HG03159 (cell line): ENCODE data around the gene LIN28A.

Experiments used
- ATAC-seq: cut with Tn5 transposase; IDR thresholded peaks from one replicate; pipeline ENCODE4 v1.9.1; 2021; ENCODE audit warnings: mild to moderate bottlenecking, moderate library complexity; ENCODE audit not compliant: unreplicated experiment

LIN28A gene

DNA sequence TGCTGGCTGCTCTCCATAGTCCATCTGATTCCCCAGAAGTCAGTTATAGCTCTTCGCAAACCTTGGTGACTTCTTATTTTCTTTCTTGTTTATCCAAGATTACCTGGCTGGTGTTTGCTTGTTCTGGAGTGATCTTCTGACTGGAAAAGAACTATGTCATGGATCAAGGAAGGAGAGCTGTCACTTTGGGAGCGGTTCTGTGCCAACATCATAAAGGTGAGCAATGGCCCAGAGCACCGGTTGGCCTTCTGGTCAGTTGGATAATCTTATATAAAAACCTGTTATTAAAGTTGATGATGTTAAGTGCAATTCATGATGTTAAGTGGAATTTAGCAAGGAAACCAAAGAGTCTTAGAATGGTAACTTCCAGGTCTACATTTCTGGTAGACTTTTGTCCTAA, 22.2 kb downstream of the LIN28A start:
- no peak for ATAC-seq

DNA sequence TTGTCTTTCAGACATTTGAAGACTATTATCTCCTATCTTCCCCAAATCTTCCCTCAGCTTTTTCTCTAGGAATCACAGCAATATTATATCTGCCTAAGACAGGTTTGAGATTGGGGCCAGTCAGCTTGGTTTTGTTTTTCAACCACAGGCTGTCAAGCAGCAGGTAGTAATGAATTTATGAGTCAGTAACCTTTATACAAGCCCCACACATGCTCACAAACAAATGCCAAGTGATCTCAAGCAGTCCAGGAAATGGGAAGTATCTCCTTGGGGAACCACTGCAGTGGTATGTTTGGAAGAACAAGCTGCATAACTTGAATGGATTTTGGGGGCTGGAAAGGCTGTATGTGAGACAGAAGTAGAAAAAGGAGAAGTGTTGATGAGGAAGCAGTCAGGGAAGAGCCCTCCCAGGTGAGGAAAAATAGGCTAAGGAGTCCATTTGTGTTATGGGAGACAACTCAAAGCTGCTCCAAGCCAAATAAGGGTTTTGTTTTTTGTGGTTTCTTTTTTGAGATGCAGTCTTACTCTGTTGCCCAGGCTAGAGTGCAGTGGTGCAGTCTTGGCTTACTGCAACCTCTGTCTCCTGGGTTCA, 23.6 kb downstream of the LIN28A start:
- ATAC-seq = no peak

DNA sequence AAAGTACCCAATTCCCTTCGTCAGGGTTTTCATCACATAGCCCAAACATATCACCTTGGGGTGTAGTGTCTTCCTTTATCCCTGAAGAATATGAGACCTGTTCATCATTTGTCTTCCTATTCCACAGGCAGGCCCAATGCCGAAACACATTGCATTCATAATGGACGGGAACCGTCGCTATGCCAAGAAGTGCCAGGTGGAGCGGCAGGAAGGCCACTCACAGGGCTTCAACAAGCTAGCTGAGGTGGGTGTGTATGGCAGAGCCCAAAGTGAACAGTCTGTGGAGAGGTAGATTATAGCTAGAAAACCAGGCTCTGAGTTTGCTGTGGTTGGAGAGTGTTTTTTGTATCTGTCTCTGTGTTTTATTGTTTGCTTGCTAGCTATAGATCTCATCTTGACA, 27.4 kb downstream of the LIN28A start:
- no peak for ATAC-seq

DNA sequence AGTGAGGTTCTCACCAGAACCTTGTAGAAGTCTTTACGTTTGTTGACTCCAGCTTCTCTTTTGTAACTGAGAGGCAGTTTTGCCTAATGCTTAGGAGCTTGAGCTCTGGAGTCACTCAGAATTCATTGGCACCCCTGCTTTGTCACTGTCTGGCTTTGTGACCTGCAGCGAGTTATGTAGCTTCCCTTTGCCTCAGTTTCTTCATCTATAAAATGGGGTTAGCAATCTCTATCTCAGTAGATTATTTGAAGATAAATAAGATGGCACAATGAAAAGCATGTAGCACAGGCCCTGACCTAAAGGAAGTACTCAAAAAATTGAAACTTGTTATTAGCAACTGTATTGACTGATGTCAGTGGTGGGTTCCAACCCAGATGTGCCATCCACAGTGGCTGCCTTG, 29.6 kb downstream of the LIN28A start:
- ATAC-seq = no peak

DNA sequence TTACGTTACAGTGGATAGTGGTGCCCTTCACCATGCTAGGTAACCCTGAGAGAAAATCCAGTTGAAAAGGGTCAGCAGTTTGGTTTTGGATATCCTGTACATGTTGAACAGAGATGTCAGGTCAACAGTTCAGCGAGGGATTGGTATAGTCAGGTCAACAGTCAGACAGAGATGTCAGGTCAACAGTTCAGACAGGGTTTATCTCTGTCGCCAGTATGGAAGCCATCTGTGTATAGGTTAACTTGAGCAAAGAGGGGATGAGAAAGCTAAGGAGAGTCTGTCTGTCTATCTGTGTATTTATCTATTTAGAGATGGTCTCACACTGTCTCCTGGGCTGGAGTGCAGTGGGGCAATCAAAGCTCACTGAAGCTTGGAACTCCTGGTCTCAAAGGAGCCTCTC, 39.3 kb downstream of the LIN28A start:
- no peak for ATAC-seq

DNA sequence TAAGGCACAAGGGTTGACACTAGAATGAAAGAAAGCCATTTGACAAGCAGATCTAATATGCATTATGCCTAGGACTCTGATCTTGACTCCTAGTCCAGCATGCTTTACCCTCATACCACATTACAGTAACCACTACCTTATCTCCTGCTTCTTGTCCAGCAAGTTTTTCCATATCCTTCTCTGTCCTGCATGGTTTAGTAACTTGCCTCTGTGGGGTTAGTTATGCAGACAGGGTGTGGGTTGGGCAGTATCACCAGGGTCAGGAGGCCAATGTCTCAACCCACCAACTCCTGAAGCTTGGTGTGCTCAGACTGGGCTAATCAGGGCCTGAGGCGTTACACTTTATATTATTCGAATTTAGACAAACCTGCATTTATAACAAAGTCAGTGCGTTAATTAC, 40.3 kb downstream of the LIN28A start:
- no peak for ATAC-seq

DNA sequence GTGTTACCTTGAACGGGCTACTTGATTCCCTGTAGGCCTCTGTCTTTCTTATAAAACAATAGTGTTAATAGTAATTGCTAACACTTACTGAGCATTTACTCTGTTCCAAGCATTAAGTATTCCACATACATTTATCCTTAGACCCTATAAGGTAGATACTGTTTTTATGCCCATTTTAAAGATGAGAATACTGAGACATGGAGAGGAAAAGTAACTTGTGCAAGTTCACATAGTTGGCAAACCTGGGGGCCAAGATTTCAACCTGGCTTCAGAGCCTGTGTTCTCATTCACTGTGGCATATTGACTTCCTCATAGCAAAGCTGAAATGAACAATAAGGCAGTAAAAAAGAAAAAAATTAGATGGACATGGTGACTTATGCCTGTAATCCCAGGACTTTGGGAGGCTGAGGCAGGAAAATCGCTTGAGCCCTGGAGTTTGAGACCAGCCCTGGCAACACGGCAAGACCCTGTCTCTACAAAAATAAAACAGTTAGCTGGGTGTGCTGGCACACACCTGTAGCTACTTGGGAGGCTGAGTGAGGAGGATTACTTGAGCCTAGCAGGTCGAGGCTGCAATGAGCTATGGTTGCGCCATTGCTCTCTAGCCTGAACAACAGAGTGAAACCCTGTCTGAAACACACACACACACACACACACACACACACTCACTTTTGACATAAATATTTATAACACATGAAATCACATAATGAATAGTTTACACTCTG, 42.0 kb downstream of the LIN28A start:
- ATAC-seq = no peak

DNA sequence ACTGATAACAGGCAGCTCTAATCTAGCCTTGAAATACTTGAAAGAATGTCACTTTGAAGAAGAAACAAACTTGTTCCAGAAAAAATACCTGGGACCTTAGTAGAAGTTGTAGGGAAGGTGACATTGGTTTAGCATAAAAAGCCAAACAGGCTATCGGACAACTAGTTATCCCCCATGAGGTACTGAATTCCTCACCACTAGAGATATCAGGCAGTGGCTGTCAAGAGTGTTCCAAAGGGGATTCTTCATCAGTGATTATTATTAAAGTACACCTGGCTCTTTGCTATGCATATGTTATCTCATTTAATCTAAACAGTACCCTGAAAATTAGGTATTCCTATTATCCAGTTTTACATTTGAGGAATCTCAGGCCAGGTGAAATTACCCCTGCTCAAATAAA, 48.5 kb downstream of the LIN28A start:
- no peak for ATAC-seq

DNA sequence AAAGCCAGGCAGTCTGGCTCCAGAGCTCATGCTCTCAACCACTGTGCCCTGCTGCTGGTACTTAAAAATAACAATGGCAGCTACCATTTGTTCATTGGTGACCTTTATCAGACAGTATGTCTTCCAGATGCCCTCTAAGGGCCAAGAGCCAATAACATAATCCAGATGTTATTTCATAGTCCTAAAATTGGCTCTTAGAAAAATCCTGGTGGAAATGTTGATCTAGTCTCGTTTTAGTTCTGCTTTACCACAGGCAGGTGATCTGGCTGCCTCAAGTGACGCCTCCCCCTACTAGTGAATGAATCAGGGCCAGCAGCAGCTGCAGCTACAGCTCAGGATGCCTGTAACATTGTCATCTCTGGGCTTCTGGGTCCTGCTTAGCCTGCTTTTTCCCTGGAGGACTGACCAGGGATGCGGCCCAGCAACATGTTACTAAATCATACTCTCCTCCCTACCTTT, 49.0 kb downstream of the LIN28A start:
- no peak for ATAC-seq

DNA sequence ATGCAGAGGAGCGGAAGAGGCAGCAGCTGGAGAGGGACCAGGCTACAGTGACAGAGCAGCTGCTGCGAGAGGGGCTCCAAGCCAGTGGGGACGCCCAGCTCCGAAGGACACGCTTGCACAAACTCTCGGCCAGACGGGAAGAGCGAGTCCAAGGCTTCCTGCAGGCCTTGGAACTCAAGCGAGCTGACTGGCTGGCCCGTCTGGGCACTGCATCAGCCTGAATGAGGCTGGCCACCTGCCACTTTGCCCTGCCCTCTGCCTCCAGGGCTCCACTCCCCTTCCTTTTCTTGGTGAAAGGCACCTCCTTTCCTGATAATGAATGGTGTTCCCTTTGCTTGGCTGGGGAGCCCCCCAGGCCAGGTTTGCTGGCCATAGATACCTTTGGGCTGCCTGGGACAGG, 58.3 kb downstream of the LIN28A start:
- ATAC-seq = no peak

DNA sequence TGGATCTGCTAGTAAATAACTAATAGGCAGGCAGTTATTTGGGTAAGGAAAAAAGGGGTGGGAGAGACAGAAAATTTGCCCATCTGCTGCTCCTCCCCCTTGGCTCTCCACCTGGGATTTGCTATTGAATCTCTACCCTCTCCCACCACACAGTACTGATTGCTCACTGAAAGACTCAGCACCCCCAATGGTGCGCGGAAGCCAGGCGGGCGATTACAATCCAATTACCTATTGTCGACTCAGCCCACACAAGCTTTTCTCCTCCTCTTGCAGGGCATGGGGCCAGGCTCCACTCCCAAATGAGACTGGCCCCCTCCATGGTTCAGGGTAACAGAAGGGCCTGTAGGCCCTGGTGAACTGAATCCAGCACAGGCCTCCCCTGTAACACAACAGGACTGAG, 58.9 kb downstream of the LIN28A start:
- ATAC-seq = no peak

DNA sequence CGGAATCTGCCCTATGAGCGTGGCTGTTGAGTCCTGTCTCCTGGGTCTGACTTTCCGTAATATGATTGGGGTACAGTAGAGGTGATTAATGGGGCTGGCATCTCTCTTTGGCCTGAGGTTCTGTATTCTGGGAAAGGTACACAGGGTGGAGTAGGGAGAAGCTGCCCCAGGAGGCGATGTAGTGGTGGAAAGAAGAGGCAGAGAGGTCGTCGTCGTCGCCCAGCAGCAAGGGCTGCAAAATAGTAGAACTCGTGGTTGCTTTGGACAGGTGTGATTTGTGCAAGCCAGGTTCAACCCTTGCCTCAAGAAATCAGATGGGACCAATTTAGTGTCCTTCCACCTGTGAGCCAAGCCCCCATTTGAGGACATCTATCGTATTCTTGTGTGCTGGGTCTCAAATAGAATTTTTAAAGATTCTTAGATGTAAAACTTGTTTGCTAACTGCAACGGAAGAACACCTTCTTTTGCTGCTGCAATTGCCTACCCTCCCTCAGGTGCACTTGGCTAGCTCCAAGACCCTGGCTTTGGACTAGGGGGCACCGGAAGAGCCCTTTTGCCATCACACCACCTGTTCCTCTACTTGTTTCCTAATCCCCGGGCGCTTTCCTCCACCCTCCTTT, 60.4 kb downstream of the LIN28A start:
- no peak for ATAC-seq

DNA sequence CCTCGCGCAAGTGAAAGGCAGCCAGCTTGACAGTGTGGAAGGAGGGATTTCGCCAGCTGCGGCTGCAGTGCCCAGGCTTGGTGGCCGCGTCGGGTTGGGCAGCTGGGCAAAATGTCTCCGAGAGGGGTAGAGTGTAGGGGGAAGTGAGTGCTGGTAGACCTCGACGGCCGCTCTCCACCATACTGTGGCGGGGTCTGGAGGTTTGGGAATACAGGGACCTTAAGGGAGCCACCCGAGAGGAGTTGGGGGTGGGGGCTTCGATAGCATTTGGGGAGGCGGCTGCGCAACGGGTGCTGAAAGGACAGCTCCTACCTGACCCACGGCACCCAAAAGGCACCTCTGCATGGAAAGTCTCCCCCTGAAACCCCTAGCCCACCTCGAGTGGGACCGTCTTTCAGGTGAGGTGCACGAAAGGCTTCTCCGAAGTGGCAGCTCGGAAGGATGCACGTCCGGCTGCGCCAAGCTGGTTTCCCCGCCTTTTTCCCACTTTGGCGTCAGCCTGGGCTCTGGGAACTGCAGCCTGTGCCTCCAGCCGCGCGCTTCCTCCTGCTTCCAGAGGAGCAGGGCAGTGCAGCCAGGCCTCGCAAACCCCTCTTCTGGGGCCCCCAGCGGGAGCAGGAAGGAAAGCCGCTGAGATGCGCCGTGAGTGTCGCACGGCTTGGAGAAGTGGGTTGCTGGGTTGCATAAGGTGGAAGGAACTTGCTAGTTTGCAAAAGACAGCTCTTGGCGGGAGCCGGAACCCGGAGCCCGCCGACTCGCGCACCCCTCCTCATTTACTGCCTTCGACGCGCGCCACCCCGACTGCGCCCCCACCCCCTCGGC, 61.1 kb downstream of the LIN28A start:
- ATAC-seq = peak; percentile 5

DNA sequence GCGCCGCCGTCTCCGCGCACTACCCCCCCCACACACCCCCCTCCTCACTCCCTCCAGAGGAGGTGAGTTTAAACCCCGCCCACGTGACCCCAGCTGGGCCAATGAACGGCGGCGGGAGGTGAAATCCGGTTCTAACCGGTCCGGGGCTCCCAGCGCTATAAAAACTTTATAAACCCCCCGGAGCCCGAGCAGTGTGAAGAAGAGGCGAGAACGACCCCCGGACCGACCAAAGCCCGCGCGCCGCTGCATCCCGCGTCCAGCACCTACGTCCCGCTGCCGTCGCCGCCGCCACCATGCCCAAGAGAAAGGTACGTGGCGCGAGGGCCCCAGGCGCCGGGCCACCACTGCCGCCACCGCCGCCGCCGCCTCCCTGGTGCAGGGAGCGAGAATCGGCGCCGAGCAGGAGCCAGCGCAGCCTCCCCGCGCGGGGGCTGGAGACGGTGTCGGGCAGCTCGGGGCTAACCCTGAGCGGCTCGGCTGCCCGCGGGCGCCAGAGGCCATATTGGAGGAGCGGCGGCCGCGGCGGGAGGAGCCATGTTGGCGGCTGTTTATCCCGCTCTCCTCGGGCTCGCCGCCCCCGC, 61.8 kb downstream of the LIN28A start, which contains the start of gene HMGN2:
HMGN2 (plus strand) TSS at position 121 of the 581 bp plus-strand sequence; CDS start at position 294, 173 bp downstream.
- ATAC-seq = peak; percentile 47

DNA sequence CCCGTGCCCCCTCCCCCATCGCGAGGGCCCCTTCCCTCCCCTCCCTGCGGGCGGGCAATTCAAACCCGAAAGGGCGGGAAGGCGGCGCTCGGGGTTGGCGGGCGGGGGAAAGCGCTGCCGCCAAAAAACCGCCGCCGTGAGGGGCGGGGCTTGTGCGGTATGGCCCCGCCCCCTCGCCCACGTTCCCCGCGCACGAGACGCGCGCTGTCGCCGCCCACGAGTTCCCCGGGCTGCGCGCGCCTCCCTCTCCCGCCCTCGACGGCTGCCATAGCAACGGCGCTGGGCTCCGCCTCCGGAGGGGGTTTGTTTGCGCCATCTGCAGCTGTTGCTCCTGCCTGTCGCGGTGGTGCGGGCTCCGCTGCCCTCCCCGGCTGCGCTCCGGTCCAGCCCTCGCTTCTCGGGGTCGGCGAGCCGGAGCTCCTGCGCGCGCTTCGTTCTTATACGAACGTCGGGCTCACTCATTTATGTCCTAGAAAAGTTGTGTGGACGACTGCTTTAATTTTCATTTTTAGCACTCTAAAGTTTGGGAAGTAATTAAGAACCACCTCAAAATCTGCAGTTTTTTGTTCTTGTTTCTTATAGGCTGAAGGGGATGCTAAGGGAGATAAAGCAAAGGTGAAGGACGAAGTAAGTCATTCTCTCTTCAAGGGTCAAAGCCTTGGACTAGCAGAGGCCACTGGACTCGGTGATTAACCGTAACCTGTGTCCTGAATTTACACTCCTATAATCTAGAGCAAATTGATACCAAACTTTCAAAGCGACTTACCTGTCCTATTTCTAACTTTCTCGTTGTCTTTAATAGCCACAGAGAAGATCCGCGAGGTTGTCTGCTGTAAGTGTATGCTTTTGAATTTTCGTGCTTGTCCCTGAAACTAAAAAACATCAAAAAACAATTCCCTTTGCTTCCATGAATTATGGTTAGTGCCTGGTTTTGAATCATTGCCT, 62.6 kb downstream of the LIN28A start:
- ATAC-seq = peak; percentile 75

DNA sequence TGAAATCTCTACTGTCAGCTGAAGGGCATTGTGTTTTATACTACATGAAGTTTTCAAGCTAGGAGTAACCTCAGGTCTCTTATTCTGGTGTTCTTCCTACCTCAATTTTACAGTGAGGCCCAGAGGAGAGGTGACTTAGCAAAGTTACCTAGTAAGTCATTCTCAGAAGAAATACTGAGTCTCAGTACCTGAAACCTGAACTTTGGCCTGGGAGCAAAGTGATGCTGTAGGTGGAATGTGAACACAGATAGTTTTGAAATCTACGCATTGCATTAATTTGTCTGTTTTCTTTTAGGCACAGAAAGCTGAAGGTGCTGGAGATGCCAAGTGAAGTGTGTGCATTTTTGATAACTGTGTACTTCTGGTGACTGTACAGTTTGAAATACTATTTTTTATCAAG, 64.2 kb downstream of the LIN28A start:
- ATAC-seq = no peak

DNA sequence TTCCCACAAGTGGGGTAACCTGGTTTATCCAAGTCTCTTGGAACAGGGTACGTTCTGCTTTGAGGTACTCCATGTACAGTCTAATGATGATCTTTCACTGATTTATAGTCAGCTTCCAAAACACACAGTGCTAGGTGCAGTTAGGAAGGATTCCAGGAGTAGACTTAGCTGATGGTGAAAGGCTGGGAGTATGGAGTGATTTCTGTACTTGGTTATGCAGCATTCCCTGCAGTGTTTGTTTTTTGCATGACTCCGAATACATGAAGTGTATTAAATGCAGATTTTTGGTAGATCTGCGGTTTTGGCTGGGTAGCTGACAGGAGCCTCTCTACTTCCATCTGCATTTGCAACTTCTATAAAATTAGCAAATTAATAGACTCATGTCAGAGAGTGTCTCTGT, 65.4 kb downstream of the LIN28A start:
- ATAC-seq = no peak

DNA sequence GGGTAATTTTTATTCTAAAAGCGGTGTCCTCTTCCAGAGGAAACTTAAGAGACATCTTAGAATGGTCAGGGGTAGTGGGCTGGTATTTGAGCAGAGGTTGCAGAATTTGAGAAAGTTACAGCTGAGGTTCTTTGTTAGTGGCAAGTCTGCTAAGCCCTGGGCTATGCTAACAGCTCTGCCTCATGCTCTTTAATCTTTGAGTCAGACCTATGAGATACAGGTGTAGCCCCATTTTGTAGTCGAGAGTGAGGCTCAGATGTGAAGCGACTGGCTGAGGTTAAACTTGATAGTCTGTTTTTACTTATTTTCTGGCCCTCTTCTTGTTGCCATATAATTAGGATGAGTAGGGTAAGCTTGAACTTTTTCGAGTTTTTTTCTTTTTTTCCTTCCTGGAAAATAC, 66.3 kb downstream of the LIN28A start:
- ATAC-seq = no peak

DNA sequence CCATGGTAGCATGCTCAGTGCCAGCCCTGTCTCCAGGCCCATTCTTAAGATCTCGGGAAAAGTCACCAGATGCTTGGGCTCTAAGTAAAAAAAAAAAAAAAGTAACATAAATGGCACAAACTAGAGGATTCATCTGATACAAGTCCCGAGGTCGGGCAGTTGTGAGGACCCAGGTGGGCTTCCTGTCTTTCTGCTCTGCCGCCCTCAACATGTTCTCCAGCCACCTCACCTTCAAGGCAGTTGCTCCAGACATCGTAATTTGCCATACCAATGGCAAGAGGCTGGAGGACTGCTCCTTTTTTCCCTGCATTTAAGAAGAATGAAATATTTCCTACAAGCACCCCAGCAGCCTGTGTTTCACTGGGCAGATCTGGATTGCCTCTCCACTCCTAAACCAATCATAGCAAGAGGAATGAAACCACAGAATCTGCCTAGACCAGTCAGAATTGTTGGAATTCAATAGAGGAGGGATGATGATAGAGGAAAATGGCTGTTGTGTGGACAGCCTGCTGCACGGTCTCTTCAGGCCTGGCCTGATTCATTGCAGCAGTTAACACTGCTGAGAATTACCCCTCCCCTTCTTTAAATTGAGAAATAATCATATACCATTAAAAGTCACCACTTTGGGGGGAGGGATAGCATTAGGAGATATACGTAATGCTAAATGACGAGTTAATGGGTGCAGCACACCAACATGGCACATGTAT, 67.0 kb downstream of the LIN28A start:
- no peak for ATAC-seq
